Tibial artery (tissue), 4 donors: Measurements from ENCODE around the gene SLC17A3.

Experiments used
- DNase-seq, 2 donors: peaks; one replicate each; pipeline ENCODE4 v3.0.0-alpha.2; 2019
- H3K27ac ChIP-seq, 2 donors: fragments of 200-600 bp; sonication (generic) in 1 of 2; 1 replicate in 1 of 2; 2 replicates in 1 of 2; pipeline ENCODE4 v1.5.1; 2018 to 2019; ENCODE audit warnings: mild to moderate bottlenecking in 1 of 2
- H3K27me3 ChIP-seq, 2 donors: fragments of 200-600 bp; sonication (generic) in 1 of 2; one replicate each; pipeline versions ENCODE4 v1.5.1 to v1.6.0; 2016 to 2019
- H3K36me3 ChIP-seq, 3 donors: fragments of 200-600 bp; sonication (generic) in 2 of 3; one replicate each; pipeline ENCODE4 v1.5.1; 2016 to 2019; ENCODE audit warnings: mild to moderate bottlenecking in 2 of 3
- H3K4me1 ChIP-seq, 4 donors: fragments of 200-600 bp; sonication (generic) in 2 of 4; 1 replicate in 3 of 4; 2 replicates in 1 of 4; pipeline ENCODE4 v1.5.1; 2016 to 2019
- H3K4me3 ChIP-seq, 2 donors: fragments of 200-600 bp; sonication (generic) in 1 of 2; 1 replicate in 1 of 2; 2 replicates in 1 of 2; pipeline ENCODE4 v1.5.1; 2018 to 2019; ENCODE audit warnings: mild to moderate bottlenecking in 2 of 2
- H3K9me3 ChIP-seq, 3 donors: fragments of 200-600 bp; sonication (generic) in 1 of 3; one replicate each; pipeline ENCODE4 v1.5.1; 2016 to 2019
- CTCF ChIP-seq, 2 experiments: fragments of 200-600 bp in 1 of 2; fragments of 450-650 bp in 1 of 2; IDR thresholded peaks; one replicate each; pipeline ENCODE4 v1.5.1; 2017 to 2019; ENCODE audit warnings: antibody characterized with exemption in 2 of 2, mild to moderate bottlenecking in 1 of 2, moderate library complexity in 1 of 2
- intact Hi-C: fragments of 100-400 bp; cut with DNase I; formaldehyde crosslinking; loops from one replicate; pipeline ENCODE4 v1.15.0; 2023; ENCODE audit warnings: low total_unique reads

SLC17A3 gene

GRCh38 chr6:25898289-25898977, 24.4 kb upstream of the SLC17A3 start:
- H3K9me3 ChIP-seq: no peaks in the 10 kb centered on the region
- DNase-seq: no peak
- no peak overlapping the region for H3K4me3 ChIP-seq
- TF ChIP-seq CTCF (IDR thresholded peaks at IDR 0.05): no peak
- peaks cover 0 to 3% of the 10 kb centered on the region in 2 donors for H3K27me3 ChIP-seq
- H3K36me3 ChIP-seq: no peaks in the 10 kb centered on the region
- H3K4me1 ChIP-seq: no peaks in the 10 kb centered on the region
- no peak overlapping the region for H3K27ac ChIP-seq
- intact Hi-C loops: no loop called here

- Histone ChIP-seq H3K4me3 (no peak overlapping the region), H3K27me3 (no peaks in the 10 kb centered on the region), H3K36me3 (no peaks in the 10 kb centered on the region), H3K4me1 (no peaks in the 10 kb centered on the region), H3K27ac (no peak overlapping the region), H3K9me3 (no peaks in the 10 kb centered on the region)
- DNase-seq: no peak
- TF ChIP-seq CTCF (IDR thresholded peaks at IDR 0.05): no peak
- intact Hi-C loops: no loop called here
These were observed 22.2 kb upstream of the SLC17A3 start for GRCh38 chr6:25896252-25896651.

GRCh38 chr6:25895771-25896170, 21.7 kb upstream of the SLC17A3 start:
- intact Hi-C loops: no loop called here
- H3K4me1 ChIP-seq: no peaks in the 10 kb centered on the region
- no peak for TF ChIP-seq CTCF (IDR thresholded peaks at IDR 0.05)
- H3K27me3 ChIP-seq: no peaks in the 10 kb centered on the region
- no peak for DNase-seq
- no peak overlapping the region for H3K4me3 ChIP-seq
- H3K36me3 ChIP-seq: no peaks in the 10 kb centered on the region
- H3K27ac ChIP-seq: no peak overlapping the region
- no peaks in the 10 kb centered on the region for H3K9me3 ChIP-seq

GRCh38 chr6:25893778-25894177, 19.7 kb upstream of the SLC17A3 start:
- intact Hi-C loops: no loop called here

GRCh38 chr6:25892877-25893276, 18.8 kb upstream of the SLC17A3 start:
- Histone ChIP-seq H3K4me1 (no peaks in the 10 kb centered on the region), H3K36me3 (no peaks in the 10 kb centered on the region), H3K9me3 (no peaks in the 10 kb centered on the region), H3K27me3 (no peaks in the 10 kb centered on the region), H3K4me3 (no peak overlapping the region), H3K27ac (no peak overlapping the region)
- no peak for DNase-seq
- intact Hi-C loops: no loop called here
- no peak for TF ChIP-seq CTCF (IDR thresholded peaks at IDR 0.05)

More at GRCh38 chr6:25893778-25894177, 19.7 kb upstream of the SLC17A3 start:
- no peak overlapping the region for H3K27ac ChIP-seq
- H3K27me3 ChIP-seq: no peaks in the 10 kb centered on the region
- H3K36me3 ChIP-seq: no peaks in the 10 kb centered on the region
- no peak overlapping the region for H3K4me3 ChIP-seq
- no peak for TF ChIP-seq CTCF (IDR thresholded peaks at IDR 0.05)
- DNase-seq: no peak
- no peaks in the 10 kb centered on the region for H3K9me3 ChIP-seq
- no peaks in the 10 kb centered on the region for H3K4me1 ChIP-seq
